ENCODE data around the gene JAKMIP1.
"Not testable (repeated sequence)": the region's sequence is repeated elsewhere in the genome, so short reads cannot be mapped to it uniquely, and the experiment has no call there.

JAKMIP1 gene

GRCh38 chr4:6028168-6028567 is 172.2 kb downstream of the JAKMIP1 start:
- no peak for DNase-seq

DNA sequence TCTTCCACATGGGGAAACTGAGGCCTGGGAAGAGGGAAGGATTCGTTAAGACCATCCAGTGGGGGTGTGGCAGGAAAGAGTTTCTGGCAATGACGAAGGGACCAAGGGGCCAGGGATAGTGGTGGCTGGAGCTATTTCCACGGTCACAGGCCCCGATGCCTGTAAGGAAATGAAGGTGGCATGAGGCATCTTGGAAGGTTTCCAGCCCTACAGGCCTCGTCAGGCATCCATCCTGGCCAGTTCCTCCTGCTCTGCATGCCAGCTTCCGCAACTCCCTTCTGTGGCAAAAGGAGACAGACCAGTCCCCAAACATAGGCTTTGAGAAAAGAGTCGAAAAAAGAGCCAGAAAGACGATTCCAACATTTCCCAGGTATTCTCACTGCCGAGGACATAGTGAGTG is 173.0 kb downstream of the JAKMIP1 start:
- DNase-seq, result no peak

DNA sequence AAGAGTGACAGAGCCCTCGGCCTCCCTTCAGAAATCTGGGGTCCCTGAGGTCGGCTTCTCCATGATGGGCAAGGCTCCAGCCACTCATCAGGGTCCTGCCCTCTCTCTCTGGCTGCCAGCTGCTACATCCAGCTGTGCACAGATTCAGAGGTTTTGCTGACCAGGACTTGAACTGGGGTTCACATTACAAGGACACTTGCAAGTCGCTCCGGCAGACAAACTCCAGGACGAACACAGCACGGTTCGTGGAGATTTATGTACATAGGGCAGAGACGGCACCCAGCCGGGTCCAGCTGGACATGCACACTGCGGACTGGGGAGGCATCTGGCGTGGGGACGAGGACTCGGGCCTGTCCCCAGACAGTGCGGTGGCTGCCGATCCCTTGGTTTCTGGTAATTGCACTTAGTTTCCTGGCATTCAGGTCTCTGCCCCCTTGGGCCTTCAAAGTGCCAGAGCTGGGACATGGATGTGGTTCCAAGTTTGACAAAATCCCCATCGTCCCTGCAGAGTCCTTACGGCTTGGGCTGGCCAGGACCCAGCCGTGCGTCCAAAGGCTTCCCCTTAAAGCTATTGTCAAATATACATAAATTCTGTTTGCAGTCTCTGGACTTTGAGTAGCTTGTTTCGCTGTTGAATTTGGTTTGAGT is 175.9 kb downstream of the JAKMIP1 start:
- no peak for DNase-seq

DNA sequence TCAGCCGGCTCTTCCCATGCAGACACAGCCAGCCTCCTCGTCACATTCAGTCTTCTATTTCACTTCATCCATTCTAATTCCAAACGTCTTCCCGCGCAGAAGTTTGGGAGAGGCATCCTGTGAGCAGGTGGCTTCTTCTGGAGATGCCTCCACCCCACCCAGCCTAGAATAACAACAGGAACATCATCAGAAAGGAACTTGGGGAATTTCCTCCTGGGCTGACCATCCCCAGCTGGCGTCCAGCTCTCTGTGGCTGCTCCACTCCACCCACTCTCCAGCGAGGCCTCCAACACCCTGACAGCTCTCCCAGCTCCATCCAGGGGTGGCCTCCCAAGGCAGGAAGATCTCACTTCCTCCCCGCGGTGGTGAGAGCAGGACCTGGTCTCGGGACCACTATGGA is 176.6 kb downstream of the JAKMIP1 start:
- no peak for DNase-seq

- no peak for DNase-seq
Measured at GRCh38 chr4:6022607-6023288, 177.6 kb downstream of the JAKMIP1 start.

DNA sequence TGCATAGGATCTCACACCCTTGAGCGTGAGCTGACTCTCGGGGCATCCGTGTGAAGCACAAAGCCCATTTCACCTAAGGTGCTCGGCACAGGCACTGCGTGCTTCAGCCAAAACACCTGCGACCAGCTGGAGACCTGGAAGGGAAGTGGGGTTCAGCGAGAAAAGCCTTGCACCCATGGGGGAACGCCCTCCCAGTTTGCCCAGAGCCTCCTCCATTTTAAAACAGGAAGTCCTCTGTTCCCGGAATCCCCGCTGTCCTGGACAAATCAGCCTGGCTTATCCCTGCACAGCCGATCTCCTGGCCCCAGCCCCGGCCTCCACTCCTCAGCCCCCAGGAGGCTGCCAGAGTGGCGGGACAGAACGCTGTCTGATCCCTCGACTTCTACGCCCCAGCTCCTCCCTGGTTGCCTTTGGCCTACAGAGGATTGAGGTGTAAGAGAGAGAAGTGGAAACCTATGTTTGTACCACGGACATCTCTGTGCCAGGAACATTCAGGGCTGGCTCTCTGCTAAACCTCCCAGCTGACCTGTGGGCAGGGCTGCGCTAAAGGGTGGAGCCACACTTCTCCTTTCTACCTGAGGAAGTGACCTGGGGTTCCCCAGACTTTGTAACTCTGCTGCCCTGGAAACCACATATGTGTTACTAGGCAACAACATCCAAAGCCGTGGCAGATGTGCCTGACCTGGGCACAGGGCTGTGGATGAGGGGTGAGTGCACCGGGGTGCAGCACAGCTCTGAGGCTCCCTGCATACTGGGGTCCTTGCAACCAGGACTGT is 178.3 kb downstream of the JAKMIP1 start:
- DNase-seq, result no peak

GRCh38 chr4:6020613-6021012 is 179.7 kb downstream of the JAKMIP1 start:
- DNase-seq, result no peak

GRCh38 chr4:6019316-6020263 is 180.8 kb downstream of the JAKMIP1 start:
- DNase-seq, result no peak

DNA sequence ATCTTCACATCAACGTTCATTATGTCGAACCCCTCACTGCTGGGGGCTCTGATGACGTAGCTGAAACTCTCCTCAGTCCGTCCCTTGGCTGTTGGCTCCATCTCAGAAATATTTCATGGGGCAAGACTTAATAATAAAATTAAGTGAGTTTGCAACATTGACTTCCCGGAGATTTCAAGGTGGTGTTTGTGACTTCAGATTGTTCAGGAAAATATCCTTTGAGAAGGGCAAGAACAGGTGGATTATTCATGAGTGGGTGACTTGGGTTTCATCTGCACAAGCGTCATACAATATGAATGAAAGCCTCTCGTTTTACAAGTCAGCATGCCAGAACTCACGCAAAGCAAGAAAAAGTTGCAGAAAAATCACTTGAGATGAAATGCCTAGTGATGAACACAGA is 182.0 kb downstream of the JAKMIP1 start, which contains the start of gene C4orf50:
C4orf50 (minus strand) TSS at position 101 of the 400 bp plus-strand sequence.
- DNase-seq, result no peak

DNA sequence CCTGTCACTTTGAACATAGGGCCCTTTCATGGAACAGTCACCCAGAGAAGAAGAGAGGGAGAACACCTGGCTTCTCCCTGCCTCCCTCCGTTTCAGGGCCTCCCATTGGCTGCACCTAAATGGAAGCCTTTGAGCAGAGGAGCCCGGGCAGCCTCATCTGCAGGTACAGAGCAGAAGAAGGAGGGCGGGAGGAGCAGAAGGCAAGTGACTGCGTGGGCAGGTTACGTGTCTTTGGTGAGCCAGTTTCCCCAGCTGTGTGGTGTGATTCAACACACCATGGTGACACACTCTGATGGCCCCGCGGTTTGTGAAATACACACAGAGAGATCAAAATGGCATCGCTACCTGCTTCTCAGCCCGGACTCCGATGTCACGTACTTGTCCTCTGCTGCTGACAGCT is 182.5 kb downstream of the JAKMIP1 start:
- DNase-seq, result no peak

- DNase-seq, result no peak
Measured at GRCh38 chr4:6017030-6017429, 183.3 kb downstream of the JAKMIP1 start.

DNA sequence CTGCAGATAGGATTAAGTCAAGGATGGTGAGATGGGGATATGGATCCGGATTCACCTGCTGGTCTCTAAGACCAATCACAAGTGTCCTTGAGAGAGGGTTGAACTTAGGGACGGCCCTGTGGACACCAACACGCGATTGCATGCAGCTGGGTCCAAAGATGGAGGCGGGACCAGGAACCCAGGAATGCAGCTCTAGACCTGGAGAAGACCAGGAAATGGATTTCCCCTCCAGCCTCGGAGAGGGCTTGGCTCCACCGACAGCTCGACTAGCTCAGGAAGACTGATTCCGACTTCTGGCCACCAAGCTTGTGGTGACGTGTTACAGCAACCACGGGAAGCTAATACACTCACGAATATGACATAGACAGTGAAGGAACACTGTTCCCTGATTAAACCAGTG is 186.8 kb downstream of the JAKMIP1 start:
- DNase-seq, result no peak

DNA sequence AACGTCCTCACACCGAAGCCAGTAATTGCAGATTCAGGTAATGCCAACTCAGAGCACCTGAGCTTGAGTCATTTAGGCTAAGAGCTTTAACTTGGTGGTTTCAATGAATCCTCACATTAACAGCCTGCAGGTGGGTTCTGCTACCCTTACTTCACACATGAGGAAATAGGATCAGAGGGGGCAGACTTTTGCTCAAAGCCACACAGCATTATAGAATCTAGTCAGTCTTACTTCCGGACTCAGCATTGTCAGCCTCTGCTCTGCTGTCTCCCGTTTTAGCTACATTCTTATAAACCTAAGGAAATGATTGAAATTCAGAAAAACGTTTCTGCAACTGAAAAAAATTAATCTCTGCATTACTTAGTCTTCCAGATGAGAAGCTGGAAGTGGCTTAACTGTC is 188.1 kb downstream of the JAKMIP1 start:
- DNase-seq, result no peak

- peak; percentile 13 for DNase-seq
Measured at GRCh38 chr4:6011686-6012085, 188.7 kb downstream of the JAKMIP1 start.

GRCh38 chr4:6011271-6011671 is 189.1 kb downstream of the JAKMIP1 start:
- DNase-seq, result no peak

GRCh38 chr4:6010789-6011188 is 189.6 kb downstream of the JAKMIP1 start:
- no peak for DNase-seq

DNA sequence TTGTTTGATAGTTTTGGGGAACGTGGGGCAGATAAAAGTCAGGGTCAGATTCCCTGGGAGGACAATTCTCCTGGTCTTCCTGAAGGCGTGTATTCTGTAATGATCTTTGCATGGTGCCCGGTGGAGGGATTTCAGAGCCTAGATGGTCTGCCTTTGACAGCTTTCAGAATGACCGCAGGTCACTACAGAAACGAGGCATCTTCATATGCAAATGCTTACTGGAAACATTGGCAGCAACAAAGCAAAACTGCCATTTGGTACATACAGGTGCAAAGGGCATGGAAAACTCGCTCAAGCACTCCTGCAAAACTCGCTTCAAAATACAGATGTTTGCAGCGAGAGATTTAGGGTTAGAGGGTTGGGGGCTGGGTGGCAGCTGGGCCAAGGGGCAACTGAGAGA is 190.9 kb downstream of the JAKMIP1 start:
- DNase-seq, result no peak

DNA sequence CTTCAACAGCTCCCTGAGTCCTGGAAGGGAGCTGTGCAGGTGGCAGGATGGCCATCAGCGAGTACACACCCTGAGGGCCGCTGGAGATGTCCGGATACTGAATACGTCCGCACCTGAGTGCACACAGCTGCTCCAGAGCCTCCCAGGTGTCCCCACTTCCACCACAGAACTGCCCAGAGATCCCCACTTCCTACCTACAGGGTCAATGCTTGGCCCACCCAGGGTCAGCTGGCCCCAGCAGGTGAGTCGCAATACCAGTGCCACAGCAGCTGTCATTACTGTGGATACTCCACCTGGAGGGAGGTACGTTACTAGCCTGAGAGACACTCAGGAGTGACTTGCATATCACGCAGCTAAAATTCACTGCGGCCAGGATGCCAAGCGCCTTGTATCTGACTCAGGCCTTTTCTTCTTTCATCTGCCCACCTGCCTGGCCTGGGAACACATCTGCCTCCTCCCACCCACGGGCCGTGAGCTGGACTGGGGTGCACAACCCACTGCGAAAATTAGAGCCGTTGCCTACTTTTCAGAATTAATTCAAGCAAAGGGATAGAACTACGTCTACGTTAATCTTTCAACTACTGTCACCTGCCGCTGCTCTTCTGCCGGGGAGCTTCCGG is 191.5 kb downstream of the JAKMIP1 start:
- no peak for DNase-seq

DNA sequence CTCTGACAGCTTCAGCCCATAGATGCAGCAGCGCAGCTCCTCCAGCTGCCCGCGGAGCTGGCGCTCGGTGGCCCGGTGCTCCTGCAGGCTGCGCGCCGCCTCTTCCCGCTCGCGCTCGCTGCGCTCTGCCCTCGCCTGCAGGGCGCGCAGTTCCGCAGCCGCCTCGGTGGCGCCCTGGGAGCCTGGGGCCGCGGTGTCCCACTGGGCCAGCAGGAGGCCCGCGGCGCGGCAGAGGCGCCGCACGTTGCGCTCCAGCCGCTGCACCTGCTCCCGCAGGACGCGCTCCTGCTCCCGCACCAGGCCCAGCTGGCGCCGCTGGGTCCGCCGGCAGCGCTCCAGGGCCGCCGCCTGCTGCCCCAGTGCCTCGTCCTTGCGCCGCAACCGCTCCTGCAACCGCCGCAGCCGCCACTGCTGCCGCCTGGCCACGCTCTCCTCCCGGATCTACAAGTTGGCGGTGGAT is 192.2 kb downstream of the JAKMIP1 start:
- DNase-seq, result no peak

DNA sequence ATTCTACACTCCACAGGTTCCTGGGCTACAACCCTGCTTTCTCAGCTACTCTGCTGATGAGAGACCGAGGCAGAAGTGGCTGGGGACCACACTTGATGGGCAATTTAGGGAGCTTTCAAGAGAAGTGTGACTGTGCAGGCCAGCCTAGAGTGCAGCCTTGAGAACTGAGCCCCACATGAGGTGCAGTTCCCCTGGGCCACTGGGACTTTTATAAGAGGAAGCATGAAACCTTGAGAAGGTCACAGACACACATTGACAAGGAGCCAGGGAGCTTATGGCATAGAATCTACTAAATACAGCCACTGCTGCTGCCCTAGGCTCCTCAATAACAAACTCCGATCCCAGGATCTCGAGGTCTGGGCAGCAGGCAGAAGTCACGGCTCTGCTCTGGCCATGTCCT is 195.2 kb downstream of the JAKMIP1 start:
- no peak for DNase-seq

- not testable (repeated sequence) for DNase-seq
Measured at GRCh38 chr4:6003485-6003884, 196.9 kb downstream of the JAKMIP1 start.

DNA sequence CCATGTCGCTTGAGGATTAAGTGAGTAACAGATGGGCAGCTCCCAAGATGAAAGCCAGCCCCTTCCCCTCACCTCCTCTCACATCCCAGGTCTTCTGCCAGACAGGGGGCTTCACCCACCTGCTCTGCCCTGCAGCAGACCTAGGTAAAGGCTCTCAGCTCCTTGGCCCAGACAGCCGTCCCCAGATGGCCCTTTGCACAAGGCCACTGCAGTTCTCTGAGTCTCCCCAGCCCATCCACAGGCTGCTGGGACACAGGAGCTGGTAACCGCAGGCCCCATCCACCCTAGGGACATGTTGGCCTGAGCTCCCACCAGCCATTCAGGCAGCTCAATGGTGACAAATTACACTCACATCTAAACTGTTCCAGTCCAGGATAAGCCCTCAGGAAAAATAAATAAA is 197.4 kb downstream of the JAKMIP1 start:
- no peak for DNase-seq

Data from GF-D8 (cell line).